DLD1 (cell line): ENCODE measurements around the gene CAMTA1.

Experiments used
- in situ Hi-C: cut with HindIII; loops from 2 replicates; pipeline ENCODE4 v1.10.0; 2017; ENCODE audit warnings: low sequenced_read_pairs

CAMTA1 gene

GRCh38 chr1:7552402-7552801, 767.1 kb downstream of the CAMTA1 start:
- in situ Hi-C loops: no loop called here

- in situ Hi-C loops: no loop called here
Observed at GRCh38 chr1:7553042-7553690, 767.9 kb downstream of the CAMTA1 start.

- in situ Hi-C loops: no loop called here
Observed at GRCh38 chr1:7554385-7555235, 769.4 kb downstream of the CAMTA1 start.

DNA sequence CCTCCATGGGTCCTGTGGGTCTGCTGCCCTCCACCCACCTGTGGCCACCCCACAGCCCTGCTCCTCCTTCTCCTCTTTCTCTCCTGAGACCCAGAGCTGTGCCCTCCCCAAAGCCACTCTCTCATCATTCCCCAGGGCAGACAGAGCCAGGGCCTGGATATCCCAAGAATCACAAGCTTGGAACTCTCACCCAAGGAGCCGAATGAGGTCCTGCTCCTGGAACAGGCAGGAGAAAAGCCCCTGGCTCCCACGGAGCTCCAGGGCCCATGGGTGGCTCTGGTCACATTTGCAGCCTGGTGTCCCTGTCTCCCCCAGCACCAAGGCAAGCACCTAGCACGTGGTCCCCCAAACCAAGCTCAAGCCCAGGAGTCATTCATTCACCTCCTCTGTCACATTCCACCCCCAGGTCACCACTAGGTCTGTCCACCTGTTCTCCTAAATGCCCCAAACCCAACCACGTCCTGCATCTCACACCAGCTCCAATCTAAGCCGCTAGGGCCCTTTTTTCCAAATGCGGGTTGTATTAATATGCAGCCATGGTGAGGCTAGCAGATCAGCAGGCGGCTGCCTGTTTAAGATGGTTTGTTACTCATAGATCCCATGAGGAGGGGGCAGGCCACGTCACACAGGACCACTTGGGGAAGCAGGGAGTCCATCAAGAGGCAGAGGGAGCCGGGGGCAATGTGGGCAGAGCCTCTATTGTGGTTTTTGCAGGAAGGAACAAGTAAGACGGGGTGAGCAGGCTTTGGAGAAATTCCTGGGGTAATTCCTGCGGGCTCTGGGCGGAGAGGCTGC, 770.3 kb downstream of the CAMTA1 start:
- in situ Hi-C loops: no loop called here

DNA sequence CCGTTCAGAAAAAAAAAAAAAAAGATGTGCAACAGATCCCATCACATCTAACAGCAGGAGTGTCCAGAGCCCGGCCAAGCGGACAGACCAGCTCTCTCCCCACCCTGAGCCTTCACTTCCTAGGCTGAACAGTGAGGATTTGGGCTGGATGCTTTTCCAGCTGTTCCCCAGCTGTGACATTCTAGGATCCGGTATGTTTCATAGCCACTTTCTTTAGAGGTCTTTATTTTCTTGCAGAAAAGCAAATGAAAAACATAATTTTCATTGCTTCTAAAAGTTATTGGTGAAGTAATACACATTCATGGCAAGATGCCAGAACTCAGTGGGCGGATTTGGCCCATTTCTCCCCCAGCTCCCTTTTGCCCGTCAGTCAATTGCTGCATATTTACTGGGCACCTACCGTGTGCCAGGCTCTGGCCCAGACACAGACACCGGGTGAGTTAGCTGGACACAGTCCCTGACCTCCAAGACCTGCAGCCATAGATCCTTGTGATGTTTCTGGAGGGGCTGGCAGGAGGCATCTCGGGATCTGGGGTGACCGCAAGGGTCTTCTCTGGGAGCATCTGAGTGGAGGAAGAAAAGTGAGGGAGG, 772.1 kb downstream of the CAMTA1 start:
- in situ Hi-C loops: no loop called here

- in situ Hi-C loops: no loop called here
Observed at GRCh38 chr1:7558041-7558461, 772.8 kb downstream of the CAMTA1 start.

DNA sequence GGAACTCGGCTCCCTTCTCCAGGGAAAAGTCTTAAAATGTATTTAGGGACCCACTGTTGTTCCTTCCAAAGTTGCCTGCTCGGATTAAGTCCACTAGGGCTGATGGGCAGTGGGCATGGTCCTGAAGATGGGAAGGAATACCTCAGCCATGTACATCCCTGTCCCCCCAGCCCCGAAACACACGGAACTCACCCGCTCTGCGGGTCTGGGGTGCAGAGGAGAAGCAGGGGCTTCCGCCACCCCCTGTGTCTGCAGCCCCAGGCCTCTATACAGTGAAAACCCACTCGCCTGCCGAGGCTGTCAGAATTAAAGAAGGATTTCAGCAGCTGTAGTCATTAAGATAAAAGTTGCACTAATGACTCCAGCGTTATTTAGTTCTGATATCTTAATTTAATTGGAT, 773.2 kb downstream of the CAMTA1 start:
- in situ Hi-C loops: no loop called here

- in situ Hi-C loops: no loop called here
Observed at GRCh38 chr1:7558921-7559869, 773.9 kb downstream of the CAMTA1 start.

DNA sequence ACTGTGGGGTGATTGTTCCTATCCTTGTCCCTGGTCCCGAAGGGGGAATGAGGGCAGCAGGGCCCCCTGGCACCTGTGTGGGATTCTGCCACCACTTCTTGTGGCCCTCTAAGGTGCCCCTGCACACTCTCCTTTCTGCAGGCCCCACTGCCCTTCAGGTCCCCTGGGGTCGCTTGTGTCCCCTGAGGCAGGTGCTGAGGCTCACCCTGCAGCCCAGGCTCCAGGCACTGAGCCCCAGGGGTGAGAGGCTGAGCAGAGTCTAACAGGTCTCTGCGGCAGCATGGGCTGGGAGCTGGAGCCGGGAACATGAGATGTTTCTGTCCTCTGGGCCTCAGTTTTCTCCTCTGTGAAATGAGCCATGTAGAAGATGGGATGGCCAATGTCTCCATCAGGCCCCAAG, 774.9 kb downstream of the CAMTA1 start:
- in situ Hi-C loops: no loop called here

- in situ Hi-C loops: no loop called here
Observed at GRCh38 chr1:7560601-7561181, 775.4 kb downstream of the CAMTA1 start.

DNA sequence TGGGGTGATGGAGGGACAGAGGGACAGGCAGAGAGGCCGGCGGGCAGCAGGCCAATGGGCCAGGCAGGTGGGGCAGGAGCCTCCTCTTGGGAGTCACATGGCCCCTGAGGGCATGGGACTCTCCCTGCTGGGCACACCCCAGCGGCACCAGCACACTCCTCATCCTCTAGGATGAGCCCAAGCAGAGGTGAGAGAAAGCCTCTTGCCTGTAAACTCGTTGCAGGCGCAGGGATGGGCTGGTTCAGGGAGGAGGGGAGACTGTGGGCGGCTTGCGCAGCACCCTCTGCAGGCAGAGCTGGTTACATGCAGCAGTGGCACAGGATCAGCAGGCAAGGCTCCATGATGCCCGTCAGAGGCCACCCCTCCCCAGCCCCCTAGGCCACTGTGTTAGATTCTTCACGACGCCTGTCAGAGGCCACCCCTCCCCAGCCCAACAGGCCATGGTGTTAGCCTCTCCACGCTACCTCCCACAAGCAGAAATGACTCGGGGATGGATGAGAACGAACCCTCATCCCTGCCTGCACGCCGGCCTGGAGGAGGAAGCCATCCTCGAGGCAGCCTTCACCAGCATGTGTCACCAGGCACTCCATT, 776.2 kb downstream of the CAMTA1 start:
- in situ Hi-C loops: no loop called here

DNA sequence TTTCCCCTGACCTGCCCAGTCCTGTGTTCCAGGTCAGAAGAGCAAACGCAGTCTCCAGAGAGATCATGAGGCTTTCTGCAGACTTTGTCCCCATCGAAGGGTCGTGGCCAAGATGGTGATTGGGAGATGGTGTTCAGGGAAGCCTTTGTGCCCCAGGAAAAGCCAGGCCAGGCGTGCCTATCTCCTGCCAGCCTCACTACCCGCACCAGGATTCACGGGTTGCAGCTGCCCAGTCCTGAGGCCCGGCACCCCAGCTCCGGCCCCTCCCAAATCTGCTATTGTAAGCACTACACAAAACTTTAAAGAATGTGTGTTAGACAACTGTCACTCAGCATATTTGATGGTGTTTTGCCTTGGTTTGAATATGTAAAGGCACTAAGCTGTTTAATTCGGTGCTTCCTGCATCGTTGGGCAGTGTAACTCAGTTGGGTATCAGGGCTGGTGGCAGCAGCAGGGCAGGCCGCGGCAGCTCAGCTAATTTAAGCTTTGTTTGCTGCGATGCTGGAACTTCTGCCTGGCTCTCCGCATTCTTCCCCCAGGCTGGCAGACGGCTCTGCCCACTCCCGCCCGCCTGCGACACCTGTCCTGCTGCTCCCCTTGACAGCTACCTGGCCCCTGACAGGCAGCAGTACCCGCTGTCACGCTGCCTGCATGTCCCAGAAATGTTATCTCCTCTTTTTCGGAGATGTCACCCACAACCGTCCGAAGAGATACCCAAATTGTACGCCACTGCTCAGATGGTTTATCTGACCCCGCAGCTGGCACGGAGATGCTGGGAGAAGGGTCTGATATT, 776.9 kb downstream of the CAMTA1 start:
- in situ Hi-C loops: no loop called here

DNA sequence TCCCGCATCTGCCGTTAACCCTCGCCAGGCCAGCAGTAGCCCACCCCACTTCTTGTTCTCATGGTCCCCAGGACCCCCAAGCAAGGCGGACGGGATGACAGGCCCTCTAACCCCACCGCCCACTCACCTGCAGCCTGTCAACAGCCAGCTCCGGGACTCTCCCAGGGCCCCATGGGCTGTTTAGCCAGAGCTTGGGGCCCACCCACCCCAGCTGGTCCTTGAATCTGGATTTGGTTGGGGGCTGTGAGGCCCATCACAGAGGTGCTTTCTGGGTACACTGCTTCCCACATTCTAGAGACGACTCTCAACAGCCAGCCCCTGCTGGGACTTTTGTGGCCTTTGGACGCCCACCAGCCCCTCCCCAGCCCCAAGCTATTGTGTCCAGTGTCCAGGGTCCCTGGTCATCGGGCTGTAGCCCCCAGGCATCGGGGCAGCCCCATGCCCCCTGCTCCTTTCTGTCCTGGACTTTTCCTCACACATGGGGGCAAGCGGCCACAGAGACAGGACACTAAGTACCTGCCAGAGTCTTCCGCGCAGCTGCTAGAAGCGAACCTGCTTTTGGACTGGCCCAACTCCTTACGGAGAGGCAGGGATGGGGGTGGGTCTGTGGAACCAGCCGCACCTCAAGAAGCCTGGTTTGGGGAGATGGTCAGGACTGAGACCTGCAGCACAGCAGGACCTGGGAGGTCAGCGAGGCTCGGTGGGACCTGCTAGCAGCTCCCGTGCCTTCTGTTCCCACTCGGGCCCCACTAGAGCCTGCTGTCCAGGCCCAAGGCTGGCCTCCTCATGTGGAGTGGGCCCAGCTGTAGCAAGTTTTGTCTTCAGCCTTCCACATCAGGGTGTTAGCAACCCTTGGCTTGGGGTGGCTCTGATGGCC, 777.7 kb downstream of the CAMTA1 start:
- in situ Hi-C loops: no loop called here

DNA sequence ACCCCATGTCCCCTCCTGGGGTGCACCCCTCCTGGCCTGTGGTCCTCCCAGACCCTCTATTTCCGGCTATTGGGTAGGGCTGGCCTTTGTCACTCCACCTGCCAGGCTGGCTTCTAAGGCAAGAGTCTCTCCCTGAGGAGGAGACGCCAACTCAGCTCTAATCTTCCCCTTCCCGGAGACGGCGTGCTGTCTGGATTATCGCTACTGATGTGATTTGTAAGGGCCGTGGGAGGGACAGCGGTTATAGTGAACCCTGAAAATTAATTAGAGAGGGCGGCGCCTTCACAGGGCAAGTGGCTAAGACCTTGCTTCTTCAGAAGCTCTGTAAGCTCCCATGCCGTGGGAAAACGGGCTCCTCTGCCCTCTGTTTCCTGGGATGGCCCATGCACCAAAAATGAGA, 778.9 kb downstream of the CAMTA1 start:
- in situ Hi-C loops: no loop called here

DNA sequence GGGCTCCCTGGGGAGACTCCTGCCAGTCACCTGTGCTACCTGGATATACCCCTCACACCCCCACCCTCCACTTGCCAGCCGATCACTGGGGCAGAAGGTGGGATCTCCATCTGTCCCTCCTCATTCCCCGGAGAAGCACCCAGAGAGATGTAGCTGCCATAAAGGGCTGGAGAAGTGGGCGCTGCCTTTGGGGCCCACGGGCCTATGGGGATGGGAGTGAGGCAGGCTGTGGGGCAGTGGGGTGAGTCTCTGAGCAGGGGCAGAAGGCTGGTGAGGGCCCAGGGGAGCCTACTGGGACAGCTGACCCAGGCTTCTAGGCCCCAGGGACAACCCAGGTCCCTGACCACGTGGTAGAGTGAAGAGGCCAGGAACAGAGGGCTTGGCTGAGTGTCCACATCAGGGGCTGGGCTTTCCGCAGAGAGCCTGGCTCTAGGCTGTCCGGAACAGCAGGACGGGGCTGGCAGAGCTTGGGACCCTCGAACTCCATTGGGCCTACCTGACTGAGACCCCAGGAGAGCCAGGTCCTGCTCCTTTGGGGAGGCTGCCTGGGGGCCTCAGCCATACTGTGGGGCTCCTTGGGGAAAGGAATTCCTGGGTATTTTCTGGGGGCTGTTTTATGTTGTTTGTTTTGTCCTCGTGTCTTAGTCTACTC, 780.0 kb downstream of the CAMTA1 start:
- in situ Hi-C loops: no loop called here

DNA sequence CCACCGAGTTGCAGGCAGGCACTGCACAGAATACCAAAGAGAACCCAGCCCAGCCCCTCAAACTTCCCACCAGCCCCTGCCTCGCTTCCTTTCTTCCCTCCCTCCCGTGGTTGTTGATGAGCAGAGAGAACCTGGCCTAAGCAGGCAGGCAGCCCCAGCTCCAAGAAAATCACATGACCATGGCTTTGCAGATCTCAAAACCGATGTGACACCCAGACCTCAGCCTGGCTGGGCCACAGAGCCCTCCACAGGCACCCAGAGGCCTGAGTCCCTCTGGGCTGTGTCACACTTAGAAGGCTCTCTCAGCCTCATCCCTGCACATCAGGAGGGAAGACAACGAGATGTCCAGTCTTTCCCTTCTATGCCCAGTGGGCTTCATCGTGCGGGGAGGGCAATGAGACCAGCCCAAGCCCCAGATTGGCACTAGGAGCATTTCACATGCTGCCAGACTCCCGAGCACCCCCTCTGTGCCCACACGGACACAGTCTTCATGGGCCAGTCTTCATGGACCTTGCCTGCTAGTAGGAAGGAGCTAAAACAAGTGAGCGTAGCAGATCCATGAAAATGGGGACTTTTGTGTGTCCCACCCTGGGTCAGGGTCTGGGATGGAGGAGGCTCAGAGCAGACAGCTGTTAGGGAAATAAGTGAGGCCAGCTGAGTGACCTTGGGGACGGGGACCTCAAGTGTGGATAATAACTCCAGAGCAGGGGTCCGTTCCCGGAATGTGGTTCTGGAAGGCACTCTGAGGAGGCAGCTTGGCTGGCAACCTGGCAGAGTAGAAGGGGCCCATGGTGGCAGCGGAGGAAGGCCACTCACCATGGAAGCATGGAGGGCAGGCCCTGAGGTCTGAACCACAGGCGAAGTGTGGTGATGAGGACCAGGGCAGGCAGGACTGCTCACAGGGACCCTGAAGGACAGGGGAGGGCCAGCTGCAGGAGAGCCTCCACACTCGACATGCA, 781.4 kb downstream of the CAMTA1 start:
- in situ Hi-C loops: no loop called here
